Inflammatory macrophage treated with lipopolysaccharide for 1 hour (primary cell): ENCODE results near the gene APBB2.
"Not testable (repeated sequence)": the region's sequence is repeated elsewhere in the genome, so short reads cannot be mapped to it uniquely, and the experiment has no call there.

ENCODE experiments used
- DNase-seq, 2 donors: peaks; one replicate each; pipeline ENCODE4 v3.0.0-alpha.2; 2020 to 2022

Gene APBB2

GRCh38 chr4:40842318-40842717 is 372.0 kb downstream of the APBB2 start:
- DNase-seq: no peak

DNA sequence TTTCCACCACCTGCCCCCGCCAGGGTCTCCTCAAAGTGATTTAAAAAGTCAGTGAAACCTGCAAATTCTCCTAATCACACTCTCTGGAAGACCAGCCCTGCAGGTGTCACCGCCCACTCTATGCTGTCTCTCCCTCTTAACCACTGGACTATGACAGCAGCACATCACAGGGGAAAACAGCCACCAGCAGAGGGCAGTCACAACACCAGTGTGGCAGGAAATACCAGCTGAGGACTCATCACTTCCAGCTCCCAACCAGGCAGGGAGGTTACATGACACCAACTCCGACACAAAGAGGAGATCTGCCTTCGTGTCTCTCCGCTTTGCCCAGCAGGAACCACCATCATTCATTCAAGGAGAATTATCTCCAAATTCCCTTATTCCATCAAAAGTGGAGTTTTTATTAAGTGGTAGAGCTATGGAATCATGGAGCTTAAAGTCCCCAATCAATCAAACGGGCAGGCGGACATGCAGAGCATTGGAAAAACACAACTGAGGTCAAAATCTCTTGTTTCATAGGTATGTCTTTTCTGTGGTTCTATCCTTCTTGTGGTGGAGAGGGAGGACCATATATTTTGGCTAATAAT is 373.3 kb downstream of the APBB2 start:
- peak; percentile 68 to 91 for DNase-seq

- peak; percentile 41 to 44 for DNase-seq
Observed at GRCh38 chr4:40840255-40840984, 373.9 kb downstream of the APBB2 start.

- no peak for DNase-seq
Observed at GRCh38 chr4:40838742-40839141, 375.6 kb downstream of the APBB2 start.

GRCh38 chr4:40837094-40837870 is 377.1 kb downstream of the APBB2 start:
- no peak for DNase-seq

GRCh38 chr4:40833212-40833611 is 381.1 kb downstream of the APBB2 start:
- no peak for DNase-seq

DNA sequence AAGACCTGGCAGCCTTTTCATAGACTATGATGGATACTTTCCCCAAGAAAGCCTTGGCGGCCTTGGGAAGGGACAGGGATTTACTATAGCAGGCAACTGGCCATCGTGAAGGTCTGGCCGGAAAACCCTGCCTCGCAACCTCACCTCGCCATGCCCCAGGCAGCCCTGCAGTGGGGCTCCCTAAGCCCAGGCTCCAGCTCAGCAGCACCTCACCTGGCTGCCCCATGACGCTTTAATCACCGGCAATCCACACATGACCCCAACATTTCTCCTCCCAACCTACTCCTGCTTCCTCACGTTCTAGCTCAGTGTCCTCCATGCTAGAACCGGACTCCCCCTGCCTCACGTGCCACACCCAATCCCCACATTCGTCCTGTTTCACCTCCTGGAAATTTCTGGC is 382.2 kb downstream of the APBB2 start:
- no peak for DNase-seq

DNA sequence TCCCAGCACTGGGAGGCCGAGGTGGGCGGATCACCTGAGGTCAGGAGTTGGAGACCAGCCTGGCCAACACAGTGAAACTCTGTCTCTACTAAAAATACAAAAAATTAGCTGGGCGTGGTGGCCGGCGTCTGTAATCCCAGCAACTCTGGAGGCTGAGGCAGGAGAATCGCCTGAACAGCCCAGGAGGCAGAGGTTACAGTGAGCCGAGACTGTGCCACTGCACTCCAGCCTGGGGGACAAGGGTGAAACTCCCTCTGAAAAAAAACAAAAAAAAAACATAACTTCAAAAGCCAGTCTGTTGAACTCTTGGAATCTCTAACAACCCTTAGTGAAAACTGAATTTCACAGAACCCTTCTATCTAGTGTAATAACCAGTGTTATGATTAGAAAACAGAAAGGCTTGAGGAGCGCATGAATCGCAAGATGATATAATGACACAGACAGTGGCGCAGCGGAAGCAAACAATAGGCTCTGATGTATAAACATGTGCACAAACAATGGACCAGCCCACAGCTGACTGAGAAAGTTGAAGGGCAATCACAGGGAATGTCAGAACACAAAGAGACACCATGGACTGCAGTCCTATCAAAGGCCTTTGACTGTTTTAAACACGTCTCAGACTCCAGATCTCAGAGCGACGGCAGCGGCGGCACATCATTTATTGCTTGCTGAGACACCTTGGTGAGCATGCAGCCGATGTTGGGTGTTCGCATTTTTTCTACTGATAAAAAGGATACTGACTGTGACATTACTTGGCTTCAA is 383.0 kb downstream of the APBB2 start:
- no peak for DNase-seq

DNA sequence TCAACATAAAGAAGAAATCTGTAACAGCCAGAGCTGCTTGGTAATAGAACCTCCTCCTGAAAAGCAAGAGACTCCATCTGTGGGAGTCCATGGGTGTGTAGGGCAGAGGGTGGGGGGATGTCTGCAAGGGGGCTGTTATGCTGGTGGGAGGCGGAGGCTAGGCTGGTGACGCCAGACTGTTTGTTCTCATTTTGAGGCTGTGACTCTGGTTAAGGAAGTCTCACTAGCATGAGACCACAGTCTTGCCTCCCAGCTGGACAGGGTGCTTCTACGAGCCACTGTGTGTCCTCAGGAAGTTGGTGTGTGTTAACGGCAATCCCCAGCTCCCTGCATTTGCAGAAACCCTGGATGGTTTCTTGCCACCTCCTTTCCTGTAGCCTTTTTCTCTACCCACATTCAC is 384.8 kb downstream of the APBB2 start:
- DNase-seq: peak; percentile 62 to 83

- no peak for DNase-seq
Observed at GRCh38 chr4:40828661-40829060, 385.7 kb downstream of the APBB2 start.

DNA sequence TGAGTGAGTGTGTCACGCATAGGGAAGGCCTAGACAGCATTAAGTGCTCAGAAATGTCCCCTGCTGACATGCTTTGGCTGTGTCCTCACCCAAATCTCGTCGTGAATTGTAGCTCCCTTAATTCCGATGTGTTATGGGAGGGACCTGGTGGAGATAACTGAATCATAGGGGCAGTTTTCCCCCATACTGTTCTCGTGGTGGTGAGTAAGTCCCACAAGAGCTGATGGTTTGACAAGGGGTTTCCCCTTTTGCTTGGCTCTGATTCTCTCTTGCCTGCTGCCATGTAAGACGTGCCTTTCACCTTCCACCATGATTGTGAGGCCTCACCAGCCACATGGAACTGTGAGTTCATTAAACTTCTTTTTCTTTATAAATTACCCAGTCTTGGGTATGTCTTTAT is 386.6 kb downstream of the APBB2 start:
- peak in 1 of 2 donors; percentile 63 for DNase-seq

- DNase-seq: no peak
Observed at GRCh38 chr4:40826821-40827220, 387.5 kb downstream of the APBB2 start.

DNA sequence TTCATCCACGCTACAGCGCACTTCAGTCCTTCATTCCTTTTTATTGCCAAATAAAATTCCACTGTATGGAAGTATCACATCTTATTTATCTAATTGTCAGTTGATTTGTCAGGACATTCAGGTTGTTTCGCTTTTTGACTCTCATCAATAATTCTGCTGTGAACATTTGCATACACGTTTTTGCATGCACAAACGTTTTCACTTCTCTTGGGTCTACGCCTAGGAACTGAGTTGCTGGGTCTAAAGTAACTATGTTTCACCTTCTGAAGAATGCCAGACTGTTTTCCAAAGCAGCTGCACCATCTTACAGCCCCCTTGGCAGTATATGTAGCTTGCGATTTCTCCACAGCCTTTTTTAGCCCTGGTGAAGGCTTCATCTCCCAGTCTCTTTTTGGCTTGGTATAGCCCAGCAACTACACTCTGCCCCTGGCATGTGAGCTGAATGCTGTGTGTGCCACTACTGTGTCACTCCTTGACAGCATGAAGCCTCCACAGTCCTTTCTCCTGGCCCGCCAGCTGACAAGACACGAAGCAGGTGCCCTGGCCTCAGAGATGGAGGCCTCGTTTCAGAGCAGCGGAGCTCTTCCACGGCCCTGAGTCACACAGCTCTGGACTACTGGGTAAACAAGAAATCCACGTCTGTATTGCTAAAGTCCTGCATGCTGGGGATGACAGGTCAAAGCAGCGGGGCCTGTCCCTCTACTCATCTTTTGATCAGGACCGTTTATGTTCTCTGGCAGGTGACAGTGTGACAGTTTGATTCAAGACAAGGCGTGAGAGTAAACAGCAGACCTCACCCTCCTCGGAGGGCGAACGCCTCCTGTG is 389.1 kb downstream of the APBB2 start:
- no peak for DNase-seq

- no peak for DNase-seq
Observed at GRCh38 chr4:40822420-40823166, 391.7 kb downstream of the APBB2 start.

- no peak for DNase-seq
Observed at GRCh38 chr4:40820101-40820500, 394.2 kb downstream of the APBB2 start.

DNA sequence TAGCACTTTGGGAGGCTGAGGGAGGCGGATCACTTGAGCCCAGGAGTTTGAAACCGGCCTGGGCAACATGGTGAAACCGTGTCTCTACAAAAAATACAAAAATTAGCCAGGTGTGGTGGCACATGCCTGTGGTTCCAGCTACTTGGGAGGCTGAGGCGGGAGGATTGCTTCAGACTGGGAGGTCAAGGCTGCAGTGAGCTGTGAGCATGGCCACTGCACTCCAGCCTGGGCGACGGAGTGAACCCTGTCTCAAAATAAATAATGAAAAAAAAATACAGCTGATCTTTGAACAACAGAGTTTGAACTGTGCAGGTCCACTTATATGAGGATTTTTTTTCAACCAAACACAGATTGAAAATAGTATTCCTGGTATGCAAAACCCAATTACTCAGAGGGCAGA is 397.2 kb downstream of the APBB2 start:
- DNase-seq: not testable (repeated sequence)

DNA sequence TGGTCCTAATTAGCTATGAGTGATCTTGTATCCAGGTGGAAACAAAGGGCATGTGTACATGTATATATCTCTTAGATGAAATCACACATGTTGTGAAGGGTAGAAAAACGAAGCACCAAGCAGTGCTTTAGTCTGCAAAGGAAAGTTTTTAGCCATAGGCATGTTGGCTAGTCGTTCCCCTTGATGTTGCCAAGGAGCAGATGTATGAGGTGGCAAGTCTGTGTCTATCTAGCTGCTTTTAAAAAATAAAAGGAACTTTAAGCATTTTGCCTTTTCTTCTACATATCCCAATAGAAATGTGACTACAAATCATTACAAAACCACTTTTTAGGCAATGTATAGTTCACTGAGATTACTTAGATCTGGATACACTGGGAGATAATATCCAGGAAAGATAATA is 401.5 kb downstream of the APBB2 start:
- DNase-seq: peak in 1 of 2 donors; percentile 31

- DNase-seq: peak; percentile 84 to 87
Observed at GRCh38 chr4:40812386-40812785, 402.0 kb downstream of the APBB2 start.

DNA sequence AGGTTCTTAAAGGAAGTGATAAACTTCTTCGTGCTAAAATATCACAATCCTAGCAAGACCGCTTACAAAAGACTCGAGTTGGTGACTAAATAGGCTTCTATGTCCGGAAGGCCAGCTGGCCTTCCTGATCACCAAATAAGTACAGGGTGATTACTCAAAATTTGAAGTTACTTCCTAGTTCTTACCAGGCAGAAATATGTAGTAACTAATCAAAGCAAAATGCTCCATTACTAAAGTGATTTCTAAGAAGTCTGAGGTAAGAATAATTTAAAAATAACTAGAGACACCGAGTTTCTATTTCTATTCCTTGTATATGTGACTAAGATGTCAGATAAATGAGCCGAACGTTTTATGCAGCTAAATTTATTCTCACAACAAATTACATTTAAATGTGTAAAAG is 402.4 kb downstream of the APBB2 start:
- DNase-seq: peak; percentile 84 to 93

DNA sequence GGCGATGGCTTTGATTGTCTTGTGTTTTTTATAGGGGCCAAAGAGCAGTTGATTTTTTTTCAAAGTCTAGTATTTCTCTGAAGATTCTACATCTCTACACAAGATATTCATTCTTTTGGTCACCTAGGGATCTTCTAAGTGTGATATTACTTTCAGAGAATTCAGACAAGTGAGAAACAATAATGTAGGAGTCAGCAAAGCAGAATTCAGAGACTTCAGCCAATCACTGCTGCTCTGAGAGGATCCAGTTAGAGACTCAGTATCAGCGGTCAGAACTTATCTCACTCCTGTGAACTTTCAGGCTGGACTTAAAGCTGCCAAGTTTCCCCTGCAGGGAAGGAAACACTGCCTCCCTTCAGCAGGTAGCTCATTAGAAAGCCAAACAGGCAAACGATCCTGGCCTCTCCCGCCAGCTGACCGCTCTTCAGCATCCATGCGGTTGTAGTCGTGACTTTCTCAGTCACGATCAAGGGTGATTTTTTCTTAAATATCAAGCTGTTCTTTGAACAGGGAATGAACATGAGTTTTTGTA is 405.4 kb downstream of the APBB2 start:
- no peak for DNase-seq

DNA sequence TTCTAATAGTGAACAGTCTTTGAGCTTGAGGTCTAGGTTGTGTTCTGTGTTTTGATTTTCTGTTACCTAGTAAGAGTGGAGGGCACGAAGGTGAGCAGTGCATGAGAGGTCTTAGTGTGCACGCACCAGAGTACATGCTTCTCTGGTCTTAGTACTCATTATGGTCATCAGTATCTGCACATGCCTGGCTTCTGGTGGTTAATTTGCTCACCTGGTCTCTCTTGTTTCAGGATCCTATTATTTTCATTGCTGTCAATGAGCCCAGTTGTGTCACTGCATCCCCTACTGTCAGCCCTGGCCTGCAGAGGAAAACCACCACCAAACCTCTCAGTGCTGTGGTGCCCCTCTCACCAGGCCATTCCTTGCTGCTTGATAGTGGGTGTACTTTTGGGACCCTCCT is 409.7 kb downstream of the APBB2 start:
- no peak for DNase-seq
